BLaER1 (cell line): ENCODE data around the gene STAMBPL1.

ENCODE experiments used
- H3K27ac ChIP-seq: shearing (Covaris generic); formaldehyde crosslinking; 2 replicates; pipeline ENCODE4 v1.8.1; 2022
- H3K27me3 ChIP-seq: shearing (Covaris generic); formaldehyde crosslinking; 2 replicates; pipeline ENCODE4 v1.8.1; 2022
- H3K36me3 ChIP-seq: shearing (Covaris generic); formaldehyde crosslinking; 2 replicates; pipeline ENCODE4 v1.8.1; 2022
- H3K4me1 ChIP-seq: shearing (Covaris generic); formaldehyde crosslinking; 2 replicates; pipeline ENCODE4 v1.8.1; 2022
- H3K4me2 ChIP-seq: shearing (Covaris generic); formaldehyde crosslinking; 2 replicates; pipeline ENCODE4 v1.8.1; 2022
- H3K4me3 ChIP-seq: shearing (Covaris generic); formaldehyde crosslinking; 2 replicates; pipeline ENCODE4 v1.8.1; 2022
- H3K9ac ChIP-seq: shearing (Covaris generic); formaldehyde crosslinking; 2 replicates; pipeline ENCODE4 v1.8.1; 2022
- H3K9me3 ChIP-seq: shearing (Covaris generic); formaldehyde crosslinking; 2 replicates; pipeline ENCODE4 v1.8.1; 2022
- H4K20me1 ChIP-seq: shearing (Covaris generic); formaldehyde crosslinking; 2 replicates; pipeline ENCODE4 v1.8.1; 2022
- Cebpa-rat ChIP-seq: shearing (Covaris generic); IDR thresholded peaks from 2 replicates; pipeline ENCODE4 v1.8.1; 2022

Gene STAMBPL1

GRCh38 chr10:88838766-88839350, 41.2 kb upstream of the STAMBPL1 start:
- Histone ChIP-seq H3K4me3 (no peak overlapping the region), H4K20me1 (no peaks in the 10 kb centered on the region), H3K27ac (no peak overlapping the region), H3K4me1 (peaks cover under 1% of the 10 kb centered on the region; the same call in 1 of the 2 replicates), H3K9me3 (no peaks in the 10 kb centered on the region), H3K9ac (no peak overlapping the region), H3K4me2 (no peak overlapping the region), H3K36me3 (no peaks in the 10 kb centered on the region), H3K27me3 (no peaks in the 10 kb centered on the region)
- TF ChIP-seq Cebpa-rat, result no peak

GRCh38 chr10:88840104-88840503, 39.9 kb upstream of the STAMBPL1 start:
- no peak overlapping the region for H3K4me3 ChIP-seq
- no peaks in the 10 kb centered on the region for H3K27me3 ChIP-seq
- no peaks in the 10 kb centered on the region for H4K20me1 ChIP-seq
- no peak overlapping the region for H3K4me2 ChIP-seq
- H3K27ac ChIP-seq, result no peak overlapping the region
- H3K9me3 ChIP-seq, result no peaks in the 10 kb centered on the region
- no peaks in the 10 kb centered on the region for H3K36me3 ChIP-seq
- TF ChIP-seq Cebpa-rat, result no peak
- H3K9ac ChIP-seq, result no peak overlapping the region
- H3K4me1 ChIP-seq, result no peaks in the 10 kb centered on the region

- H3K27me3 ChIP-seq, result no peaks in the 10 kb centered on the region
- H3K9me3 ChIP-seq, result no peaks in the 10 kb centered on the region
- H3K4me1 ChIP-seq, result no peaks in the 10 kb centered on the region
- H3K4me2 ChIP-seq, result no peak overlapping the region
- no peaks in the 10 kb centered on the region for H4K20me1 ChIP-seq
- no peak overlapping the region for H3K27ac ChIP-seq
- H3K4me3 ChIP-seq, result no peak overlapping the region
- no peaks in the 10 kb centered on the region for H3K36me3 ChIP-seq
- no peak for TF ChIP-seq Cebpa-rat
- H3K9ac ChIP-seq, result no peak overlapping the region
Observed at GRCh38 chr10:88840881-88841280, 39.2 kb upstream of the STAMBPL1 start.

- Histone ChIP-seq H4K20me1 (no peaks in the 10 kb centered on the region), H3K36me3 (no peaks in the 10 kb centered on the region), H3K4me3 (no peak overlapping the region), H3K4me1 (no peaks in the 10 kb centered on the region), H3K4me2 (no peak overlapping the region), H3K9me3 (no peaks in the 10 kb centered on the region), H3K9ac (no peak overlapping the region), H3K27me3 (no peaks in the 10 kb centered on the region), H3K27ac (no peak overlapping the region)
- TF ChIP-seq Cebpa-rat, result no peak
Observed at GRCh38 chr10:88841316-88842111, 38.5 kb upstream of the STAMBPL1 start.

- H3K4me1 ChIP-seq, result no peaks in the 10 kb centered on the region
- no peak overlapping the region for H3K27ac ChIP-seq
- no peaks in the 10 kb centered on the region for H3K27me3 ChIP-seq
- no peaks in the 10 kb centered on the region for H4K20me1 ChIP-seq
- no peak overlapping the region for H3K9ac ChIP-seq
- H3K36me3 ChIP-seq, result no peaks in the 10 kb centered on the region
- no peak overlapping the region for H3K4me2 ChIP-seq
- H3K9me3 ChIP-seq, result no peaks in the 10 kb centered on the region
- TF ChIP-seq Cebpa-rat, result no peak
- no peak overlapping the region for H3K4me3 ChIP-seq
Observed at GRCh38 chr10:88843171-88843570, 36.9 kb upstream of the STAMBPL1 start.

GRCh38 chr10:88848499-88848898, 31.5 kb upstream of the STAMBPL1 start:
- no peak overlapping the region for H3K4me3 ChIP-seq
- H3K27ac ChIP-seq, result no peak overlapping the region
- H3K4me1 ChIP-seq, result no peaks in the 10 kb centered on the region
- H4K20me1 ChIP-seq, result no peaks in the 10 kb centered on the region
- no peak overlapping the region for H3K4me2 ChIP-seq
- no peaks in the 10 kb centered on the region for H3K27me3 ChIP-seq
- no peak overlapping the region for H3K9ac ChIP-seq
- H3K9me3 ChIP-seq, result no peaks in the 10 kb centered on the region
- TF ChIP-seq Cebpa-rat, result no peak
- H3K36me3 ChIP-seq, result no peaks in the 10 kb centered on the region

- Histone ChIP-seq H3K9ac (no peak overlapping the region), H3K4me3 (no peak overlapping the region), H3K27me3 (no peaks in the 10 kb centered on the region), H3K36me3 (no peaks in the 10 kb centered on the region), H3K4me2 (no peak overlapping the region), H3K27ac (no peak overlapping the region), H3K4me1 (no peaks in the 10 kb centered on the region), H4K20me1 (no peaks in the 10 kb centered on the region), H3K9me3 (no peaks in the 10 kb centered on the region)
- no peak for TF ChIP-seq Cebpa-rat
Observed at GRCh38 chr10:88849234-88849633, 30.8 kb upstream of the STAMBPL1 start.

- H3K9ac ChIP-seq, result no peak overlapping the region
- H3K27me3 ChIP-seq, result no peaks in the 10 kb centered on the region
- H3K9me3 ChIP-seq, result no peaks in the 10 kb centered on the region
- no peaks in the 10 kb centered on the region for H3K4me1 ChIP-seq
- H4K20me1 ChIP-seq, result no peaks in the 10 kb centered on the region
- H3K27ac ChIP-seq, result no peak overlapping the region
- H3K4me3 ChIP-seq, result no peak overlapping the region
- H3K36me3 ChIP-seq, result no peaks in the 10 kb centered on the region
- H3K4me2 ChIP-seq, result no peak overlapping the region
- TF ChIP-seq Cebpa-rat, result no peak
Observed at GRCh38 chr10:88850712-88851111, 29.3 kb upstream of the STAMBPL1 start.

GRCh38 chr10:88851706-88852105, 28.3 kb upstream of the STAMBPL1 start, which contains the start of gene ANKRD22:
Gene ANKRD22 (minus strand): TSS chr10:88851844. CDS start chr10:88851607, 237 bp downstream.
- Histone ChIP-seq H3K4me1 (no peaks in the 10 kb centered on the region), H3K36me3 (no peaks in the 10 kb centered on the region), H3K4me3 (no peak within 1 kb of the TSS), H3K27me3 (no peaks in the 10 kb centered on the region), H3K27ac (no peak within 1 kb of the TSS), H3K9ac (no peak within 1 kb of the TSS), H4K20me1 (no peaks in the 10 kb centered on the region), H3K9me3 (no peaks in the 10 kb centered on the region), H3K4me2 (no peak within 1 kb of the TSS)
- TF ChIP-seq Cebpa-rat, result no peak

GRCh38 chr10:88852327-88852726, 27.7 kb upstream of the STAMBPL1 start:
- Histone ChIP-seq H3K9ac (no peak overlapping the region), H3K4me2 (no peak overlapping the region), H3K27me3 (no peaks in the 10 kb centered on the region), H3K36me3 (no peaks in the 10 kb centered on the region), H4K20me1 (no peaks in the 10 kb centered on the region), H3K9me3 (no peaks in the 10 kb centered on the region), H3K27ac (no peak overlapping the region), H3K4me1 (no peaks in the 10 kb centered on the region), H3K4me3 (no peak overlapping the region)
- no peak for TF ChIP-seq Cebpa-rat
